Measurements from ENCODE around the gene CNIH3.

DNA sequence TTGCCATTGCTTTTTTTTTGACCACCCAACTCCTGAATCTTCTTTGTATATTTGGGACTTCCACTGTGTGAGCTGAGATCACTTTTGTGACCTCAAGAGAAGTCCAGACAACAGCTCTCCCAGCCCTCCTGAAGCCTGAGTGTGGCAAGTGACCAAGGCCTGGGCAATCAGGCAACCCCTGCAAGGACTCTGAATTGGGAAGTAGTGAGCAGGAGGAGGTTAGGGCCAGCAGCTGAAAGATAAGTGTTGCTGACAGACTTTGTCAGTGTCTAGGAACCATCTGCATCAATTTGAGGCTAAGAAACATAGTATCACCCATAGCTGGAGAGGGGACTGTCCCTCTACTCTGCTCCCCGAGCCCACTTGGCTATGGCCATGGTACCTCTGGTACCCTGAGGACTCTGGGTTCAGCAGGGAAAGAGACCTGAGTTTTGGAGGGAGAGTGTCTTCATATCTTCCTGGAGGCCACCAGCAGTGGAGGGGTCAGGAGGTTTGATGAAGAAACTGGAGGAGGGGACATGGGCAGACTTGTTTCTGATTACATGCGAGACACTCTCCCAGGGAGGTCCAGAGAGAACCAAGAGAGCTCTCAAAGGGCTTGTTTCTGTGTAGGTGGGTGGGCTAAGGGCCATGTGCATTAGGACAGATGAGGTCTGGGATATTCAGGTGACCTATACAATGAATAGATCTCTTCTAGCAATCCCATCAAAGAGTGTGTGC, 166.3 kb downstream of the CNIH3 start:
- TF ChIP-seq, protein P1, sequence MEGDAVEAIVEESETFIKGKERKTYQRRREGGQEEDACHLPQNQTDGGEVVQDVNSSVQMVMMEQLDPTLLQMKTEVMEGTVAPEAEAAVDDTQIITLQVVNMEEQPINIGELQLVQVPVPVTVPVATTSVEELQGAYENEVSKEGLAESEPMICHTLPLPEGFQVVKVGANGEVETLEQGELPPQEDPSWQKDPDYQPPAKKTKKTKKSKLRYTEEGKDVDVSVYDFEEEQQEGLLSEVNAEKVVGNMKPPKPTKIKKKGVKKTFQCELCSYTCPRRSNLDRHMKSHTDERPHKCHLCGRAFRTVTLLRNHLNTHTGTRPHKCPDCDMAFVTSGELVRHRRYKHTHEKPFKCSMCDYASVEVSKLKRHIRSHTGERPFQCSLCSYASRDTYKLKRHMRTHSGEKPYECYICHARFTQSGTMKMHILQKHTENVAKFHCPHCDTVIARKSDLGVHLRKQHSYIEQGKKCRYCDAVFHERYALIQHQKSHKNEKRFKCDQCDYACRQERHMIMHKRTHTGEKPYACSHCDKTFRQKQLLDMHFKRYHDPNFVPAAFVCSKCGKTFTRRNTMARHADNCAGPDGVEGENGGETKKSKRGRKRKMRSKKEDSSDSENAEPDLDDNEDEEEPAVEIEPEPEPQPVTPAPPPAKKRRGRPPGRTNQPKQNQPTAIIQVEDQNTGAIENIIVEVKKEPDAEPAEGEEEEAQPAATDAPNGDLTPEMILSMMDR (IDR thresholded peaks at IDR 0.05; ENCODE audit: borderline replicate concordance, extremely low read depth, low read length, poor library complexity, severe bottlenecking), result no peak
- no peak for TF ChIP-seq EZH2 (IDR thresholded peaks at IDR 0.05; ENCODE audit: borderline replicate concordance, low read depth, low read length, severe bottlenecking)

Measured in DND-41 (cell line).